Neural cell (in vitro differentiated cells): ENCODE results near the gene RDX.

Experiments used
- CTCF ChIP-seq: fragments of 450-650 bp; IDR thresholded peaks from 2 replicates; pipeline ENCODE4 v1.5.1; 2014; ENCODE audit warnings: antibody characterized with exemption, mild to moderate bottlenecking, moderate library complexity; ENCODE audit not compliant: poor library complexity, severe bottlenecking
- EP300 ChIP-seq: fragments of 450-650 bp; conservative IDR thresholded peaks from 2 replicates; pipeline ENCODE4 v1.6.1; 2014; ENCODE audit warnings: antibody characterized with exemption, mild to moderate bottlenecking, moderate library complexity; ENCODE audit not compliant: poor library complexity, severe bottlenecking
- EZH2 ChIP-seq: fragments of 200-600, 300-800 bp; shearing (Covaris generic), sonication (generic); IDR thresholded peaks from 2 replicates; pipeline ENCODE4 v1.6.1; 2014; ENCODE audit warnings: antibody characterized with exemption, low read length, borderline replicate concordance, mild to moderate bottlenecking; ENCODE audit not compliant: insufficient read depth, poor library complexity, severe bottlenecking
- MXI1 ChIP-seq: fragments of 450-650 bp; conservative IDR thresholded peaks from 2 replicates; pipeline ENCODE4 v1.6.1; 2014; ENCODE audit warnings: antibody characterized with exemption, mild to moderate bottlenecking; ENCODE audit not compliant: poor library complexity, severe bottlenecking
- POLR2AphosphoS5 ChIP-seq: IDR thresholded peaks from 2 replicates; pipeline ENCODE4 v1.6.1; 2012
- RAD21 ChIP-seq: fragments of 450-650 bp; conservative IDR thresholded peaks from 2 replicates; pipeline ENCODE4 v1.6.1; 2014; ENCODE audit warnings: antibody characterized with exemption, mild to moderate bottlenecking, moderate library complexity
- SMC3 ChIP-seq: fragments of 450-650 bp; conservative IDR thresholded peaks from 2 replicates; pipeline ENCODE4 v1.6.1; 2014; ENCODE audit warnings: antibody characterized with exemption, mild to moderate bottlenecking, moderate library complexity; ENCODE audit not compliant: poor library complexity
- TAF1 ChIP-seq: IDR thresholded peaks from 2 replicates; pipeline ENCODE4 v1.6.1; 2012; ENCODE audit warnings: low read depth
- TF ChIP-seq, protein P1 (sequence below): IDR thresholded peaks from 2 replicates; pipeline ENCODE4 v1.6.1; 2012; ENCODE audit warnings: borderline replicate concordance

DNA sequence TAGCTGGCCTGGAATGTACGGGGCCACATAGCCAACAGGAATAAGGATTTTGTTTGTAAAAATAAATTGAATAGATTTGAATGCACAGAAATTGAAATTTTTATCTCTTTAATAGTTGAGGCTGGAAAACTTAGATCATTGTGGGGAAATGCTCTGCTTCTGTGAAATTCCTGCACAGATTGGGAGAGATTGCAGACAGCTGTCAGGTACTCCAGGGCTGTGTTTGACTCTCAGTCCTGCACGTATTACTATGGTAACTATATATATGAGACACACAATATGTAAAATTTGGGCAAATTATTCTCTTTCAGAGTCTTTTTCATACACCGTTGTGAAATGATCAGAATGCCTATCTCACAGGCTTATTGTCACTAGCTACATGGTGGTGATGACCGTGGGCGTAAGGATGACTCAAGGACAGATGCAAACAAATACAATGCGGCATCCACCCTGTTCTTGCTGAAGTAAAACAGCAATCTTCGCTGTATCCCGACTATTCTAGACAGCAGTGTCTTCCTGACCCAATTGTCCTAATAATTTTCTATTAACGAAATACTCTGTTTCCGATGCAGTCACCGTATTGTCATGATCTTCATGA, 123.8 kb downstream of the RDX start:
- no peak for TF ChIP-seq EP300
- no peak for TF ChIP-seq CTCF
- TF ChIP-seq, protein P1, sequence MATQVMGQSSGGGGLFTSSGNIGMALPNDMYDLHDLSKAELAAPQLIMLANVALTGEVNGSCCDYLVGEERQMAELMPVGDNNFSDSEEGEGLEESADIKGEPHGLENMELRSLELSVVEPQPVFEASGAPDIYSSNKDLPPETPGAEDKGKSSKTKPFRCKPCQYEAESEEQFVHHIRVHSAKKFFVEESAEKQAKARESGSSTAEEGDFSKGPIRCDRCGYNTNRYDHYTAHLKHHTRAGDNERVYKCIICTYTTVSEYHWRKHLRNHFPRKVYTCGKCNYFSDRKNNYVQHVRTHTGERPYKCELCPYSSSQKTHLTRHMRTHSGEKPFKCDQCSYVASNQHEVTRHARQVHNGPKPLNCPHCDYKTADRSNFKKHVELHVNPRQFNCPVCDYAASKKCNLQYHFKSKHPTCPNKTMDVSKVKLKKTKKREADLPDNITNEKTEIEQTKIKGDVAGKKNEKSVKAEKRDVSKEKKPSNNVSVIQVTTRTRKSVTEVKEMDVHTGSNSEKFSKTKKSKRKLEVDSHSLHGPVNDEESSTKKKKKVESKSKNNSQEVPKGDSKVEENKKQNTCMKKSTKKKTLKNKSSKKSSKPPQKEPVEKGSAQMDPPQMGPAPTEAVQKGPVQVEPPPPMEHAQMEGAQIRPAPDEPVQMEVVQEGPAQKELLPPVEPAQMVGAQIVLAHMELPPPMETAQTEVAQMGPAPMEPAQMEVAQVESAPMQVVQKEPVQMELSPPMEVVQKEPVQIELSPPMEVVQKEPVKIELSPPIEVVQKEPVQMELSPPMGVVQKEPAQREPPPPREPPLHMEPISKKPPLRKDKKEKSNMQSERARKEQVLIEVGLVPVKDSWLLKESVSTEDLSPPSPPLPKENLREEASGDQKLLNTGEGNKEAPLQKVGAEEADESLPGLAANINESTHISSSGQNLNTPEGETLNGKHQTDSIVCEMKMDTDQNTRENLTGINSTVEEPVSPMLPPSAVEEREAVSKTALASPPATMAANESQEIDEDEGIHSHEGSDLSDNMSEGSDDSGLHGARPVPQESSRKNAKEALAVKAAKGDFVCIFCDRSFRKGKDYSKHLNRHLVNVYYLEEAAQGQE = no peak
- no peak for TF ChIP-seq EZH2
- no peak for TF ChIP-seq POLR2AphosphoS5
- TF ChIP-seq MXI1 = no peak
- no peak for TF ChIP-seq RAD21
- no peak for TF ChIP-seq SMC3
- no peak for TF ChIP-seq TAF1
